Fibroblast of the aortic adventitia (primary cell): ENCODE results near the gene KRT39. TPM values are rescaled to one million over a fixed set of nuclear protein-coding genes. Genes with fewer than 3 reads are reported as not detected.

ENCODE experiments used
- DNase-seq: peaks from one replicate; pipeline ENCODE4 v3.0.0-alpha.2; 2010; ENCODE audit warnings: low read depth
- H3K4me3 ChIP-seq: 2 replicates; pipeline ENCODE4 v1.5.1; 2011; ENCODE audit warnings: low read depth, mild to moderate bottlenecking, control low read depth, low read length, moderate library complexity
- CTCF ChIP-seq: IDR thresholded peaks from 2 replicates; pipeline ENCODE4 v1.5.1; 2011; ENCODE audit warnings: mild to moderate bottlenecking, low read length, control low read depth, inconsistent platforms; ENCODE audit not compliant: insufficient read depth
- total RNA-seq: library from RNA; depleted of rRNA; stranded (reverse); fragments of >200 nt; gene quantifications from 2 replicates; pipeline ENCODE4 v1.2.3, GENCODE V29; 2012; ENCODE audit warnings: low replicate concordance

Gene KRT39
- total RNA-seq, 1 donor = not detected

GRCh38 chr17:40984226-40984625, 17.5 kb upstream of the KRT39 start, which contains the start of gene KRT40:
KRT40 (minus strand) TSS chr17:40984326; CDS start chr17:40984273, 53 bp downstream.
- no peak for DNase-seq
- TF ChIP-seq CTCF = no peak
- no peak within 1 kb of the TSS for H3K4me3 ChIP-seq

- H3K4me3 ChIP-seq = no peak overlapping the region
- TF ChIP-seq CTCF = no peak
Measured at GRCh38 chr17:40981115-40981514, 14.4 kb upstream of the KRT39 start.

GRCh38 chr17:40980596-40980995, 13.8 kb upstream of the KRT39 start:
- TF ChIP-seq CTCF = no peak
- no peak overlapping the region for H3K4me3 ChIP-seq
- DNase-seq = peak; percentile 39

More at GRCh38 chr17:40981115-40981514, 14.4 kb upstream of the KRT39 start:
- DNase-seq = no peak

GRCh38 chr17:40980117-40980516, 13.4 kb upstream of the KRT39 start:
- H3K4me3 ChIP-seq = no peak overlapping the region
- TF ChIP-seq CTCF = no peak
- DNase-seq = no peak

- H3K4me3 ChIP-seq = no peak overlapping the region
- no peak for DNase-seq
- no peak for TF ChIP-seq CTCF
Measured at GRCh38 chr17:40978575-40979151, 11.9 kb upstream of the KRT39 start.

- no peak overlapping the region for H3K4me3 ChIP-seq
- no peak for TF ChIP-seq CTCF
- DNase-seq = no peak
Measured at GRCh38 chr17:40975516-40975915, 8.8 kb upstream of the KRT39 start.

- H3K4me3 ChIP-seq = no peak overlapping the region
- no peak for DNase-seq
- no peak for TF ChIP-seq CTCF
Measured at GRCh38 chr17:40974366-40974765, 7.6 kb upstream of the KRT39 start.
